A549 (cell line): Measurements from ENCODE around the gene GNB1L.

Experiments used
- ATOH8 ChIP-seq: fragments of 250-450 bp; sonication (Bioruptor Pico); IDR thresholded peaks from 2 replicates; pipeline ENCODE4 v1.5.0; 2020; ENCODE audit warnings: low read depth, mild to moderate bottlenecking, moderate library complexity
- CTCF ChIP-seq: fragments of >200 bp; sonication (Bioruptor Twin); formaldehyde crosslinking; IDR thresholded peaks from 3 replicates; pipeline ENCODE4 v1.5.1; 2016
- EP300 ChIP-seq, 2 experiments: fragments of >200 bp; sonication (Bioruptor Twin); formaldehyde crosslinking; IDR thresholded peaks; 2 replicates in 1 of 2; 3 replicates in 1 of 2; pipeline ENCODE4 v1.6.1; 2016 to 2017
- HOXA7 ChIP-seq: fragments of 250-450 bp; sonication (Bioruptor Pico); IDR thresholded peaks from 2 replicates; pipeline ENCODE4 v1.5.0; 2020; ENCODE audit warnings: mild to moderate bottlenecking, moderate library complexity
- MAZ ChIP-seq: fragments of 150-350 bp; IDR thresholded peaks from 2 replicates; pipeline ENCODE4 v1.6.1; 2014; ENCODE audit warnings: antibody characterized with exemption, low read depth, low read length, borderline replicate concordance
- POLR2A ChIP-seq: IDR thresholded peaks from 2 replicates; pipeline ENCODE4 v1.6.1; 2012; ENCODE audit warnings: mild to moderate bottlenecking, low read length
- RAD21 ChIP-seq, 2 experiments: fragments of >200 bp in 1 of 2; sonication (Bioruptor Twin) in 1 of 2; formaldehyde crosslinking in 1 of 2; IDR thresholded peaks in 1 of 2; conservative IDR thresholded peaks in 1 of 2; 2 replicates in 1 of 2; 3 replicates in 1 of 2; pipeline ENCODE4 v1.6.1; 2012 to 2018; ENCODE audit warnings: inconsistent platforms in 1 of 2

- TF ChIP-seq CTCF = no peak
- TF ChIP-seq MAZ = no peak
- TF ChIP-seq POLR2A = no peak
- no peak for TF ChIP-seq EP300 (IDR thresholded peaks at IDR 0.05)
- TF ChIP-seq ATOH8 (CRISPR knock-in tag) = no peak
- no peak for TF ChIP-seq HOXA7 (CRISPR knock-in tag)
- TF ChIP-seq RAD21 (conservative IDR thresholded peaks at IDR 0.05 in 1 of 2, IDR thresholded peaks at IDR 0.05 in 1 of 2) = no peak
Observed at GRCh38 chr22:19783586-19784383, 70.9 kb downstream of the GNB1L start.
